CD4-positive, alpha-beta T cell treated with Interleukin-4 for 4 hours (primary cell): Measurements from ENCODE around the gene TNXB.
"Not testable (repeated sequence)": the region's sequence is repeated elsewhere in the genome, so short reads cannot be mapped to it uniquely, and the experiment has no call there.

Experiments
- DNase-seq: peaks from one replicate; pipeline ENCODE4 v3.0.0-alpha.2; 2020

The TNXB gene

DNA sequence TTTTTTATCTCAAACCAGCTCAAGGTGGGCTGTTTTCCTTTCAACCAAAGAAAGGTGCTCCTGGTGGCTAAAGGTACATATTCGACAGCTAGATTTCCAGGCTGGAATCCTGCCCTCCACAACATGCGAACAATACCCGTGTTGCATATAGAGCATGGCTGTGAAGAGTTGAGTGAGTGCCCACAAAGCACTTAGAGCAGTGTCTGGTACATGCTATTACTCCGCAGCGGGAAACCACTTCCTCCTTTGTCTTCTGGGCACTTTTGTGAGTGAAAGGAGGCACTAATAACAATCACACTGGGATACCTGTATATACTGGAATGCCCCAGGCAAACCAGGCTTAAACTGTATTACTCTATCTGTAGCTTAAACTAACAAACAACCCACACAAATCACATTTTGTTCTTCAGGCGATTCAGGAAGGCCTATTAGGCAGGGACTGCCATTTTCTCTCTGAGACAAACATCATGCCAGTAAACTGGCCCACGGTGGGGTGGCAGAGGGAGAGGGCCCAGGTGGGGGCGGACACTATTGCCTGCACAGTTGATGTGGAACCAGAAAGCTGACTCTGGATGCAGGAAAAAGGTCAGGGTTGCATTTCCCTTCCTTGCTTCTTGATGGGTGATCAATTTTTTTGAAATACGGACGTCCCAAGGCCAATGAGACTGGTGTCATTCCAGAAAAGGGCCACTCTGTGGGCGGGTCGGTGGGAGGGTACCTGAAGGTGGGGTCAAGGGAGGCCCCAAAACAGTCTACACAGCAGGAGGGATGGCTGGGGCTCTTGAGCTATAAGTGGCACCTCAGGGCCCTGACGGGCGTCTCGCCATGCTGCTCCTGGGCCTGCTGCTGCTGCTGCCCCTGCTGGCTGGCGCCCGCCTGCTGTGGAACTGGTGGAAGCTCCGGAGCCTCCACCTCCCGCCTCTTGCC lies 71.3 kb downstream of the TNXB start, which contains the start of gene CYP21A2:
TSS of gene CYP21A2 (plus strand) at position 818 of the 927 bp plus-strand sequence. CDS start at position 826, 8 bp downstream.
- not testable (repeated sequence) for DNase-seq

DNA sequence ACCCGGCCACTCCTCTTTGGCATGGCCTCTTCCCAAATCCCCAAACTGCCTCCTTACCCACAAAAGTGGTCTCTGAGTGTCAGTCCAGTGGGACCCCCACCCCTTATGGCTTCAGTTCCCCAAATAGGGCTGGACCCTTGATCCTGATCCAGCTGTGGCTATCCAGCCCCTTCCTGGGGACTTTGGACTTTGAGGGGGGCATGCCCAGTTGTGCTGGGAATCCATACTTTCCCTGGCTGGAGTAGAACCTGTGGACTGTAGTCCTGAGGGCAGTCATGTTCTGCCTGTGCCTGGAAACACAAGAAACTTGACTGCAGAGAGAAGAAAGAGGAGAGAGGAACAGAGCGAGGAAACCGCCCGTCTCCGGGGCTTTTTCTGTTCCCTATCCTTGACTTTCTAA lies 72.0 kb downstream of the TNXB start:
- DNase-seq, result not testable (repeated sequence)

DNA sequence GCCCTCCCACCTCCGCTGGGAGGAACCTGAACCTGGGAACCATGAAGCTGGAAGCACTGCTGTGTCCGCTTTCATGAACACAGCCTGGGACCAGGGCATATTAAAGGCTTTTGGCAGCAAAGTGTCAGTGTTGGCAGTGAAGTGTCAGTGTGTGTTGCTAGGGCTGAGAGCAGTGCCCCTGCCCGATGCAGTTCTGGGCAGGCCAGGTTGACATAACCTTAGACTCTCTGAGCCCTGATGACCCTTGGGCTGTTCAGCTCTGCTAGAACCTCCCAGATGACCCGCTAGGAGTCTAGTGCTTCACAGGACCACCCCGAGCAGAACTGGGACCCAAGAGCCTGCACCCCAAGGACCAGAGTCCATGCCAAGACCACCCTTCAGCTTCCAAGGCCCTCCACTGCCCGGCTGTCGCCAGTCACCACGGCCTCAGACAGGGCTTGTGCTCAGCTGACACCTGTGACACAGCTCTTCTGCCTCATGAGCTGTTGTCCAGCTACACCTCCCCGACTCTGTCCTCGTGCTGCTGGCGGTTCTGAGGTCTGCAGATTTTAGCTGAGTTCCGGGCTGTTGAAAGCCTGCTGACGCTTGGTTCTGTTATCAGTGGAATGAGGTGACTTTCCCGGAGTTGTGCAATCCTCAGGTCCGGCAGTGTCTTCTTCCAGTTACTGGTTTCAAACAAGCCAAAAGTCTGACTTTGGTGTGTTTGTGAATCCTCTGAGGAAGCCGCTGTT lies 73.7 kb downstream of the TNXB start:
- DNase-seq, result not testable (repeated sequence)

GRCh38 chr6:32029553-32029952 lies 79.6 kb downstream of the TNXB start:
- not testable (repeated sequence) for DNase-seq

GRCh38 chr6:32028631-32029030 lies 80.5 kb downstream of the TNXB start:
- not testable (repeated sequence) for DNase-seq

- DNase-seq, result not testable (repeated sequence)
Observed at GRCh38 chr6:32022100-32022499, 87.0 kb downstream of the TNXB start.

DNA sequence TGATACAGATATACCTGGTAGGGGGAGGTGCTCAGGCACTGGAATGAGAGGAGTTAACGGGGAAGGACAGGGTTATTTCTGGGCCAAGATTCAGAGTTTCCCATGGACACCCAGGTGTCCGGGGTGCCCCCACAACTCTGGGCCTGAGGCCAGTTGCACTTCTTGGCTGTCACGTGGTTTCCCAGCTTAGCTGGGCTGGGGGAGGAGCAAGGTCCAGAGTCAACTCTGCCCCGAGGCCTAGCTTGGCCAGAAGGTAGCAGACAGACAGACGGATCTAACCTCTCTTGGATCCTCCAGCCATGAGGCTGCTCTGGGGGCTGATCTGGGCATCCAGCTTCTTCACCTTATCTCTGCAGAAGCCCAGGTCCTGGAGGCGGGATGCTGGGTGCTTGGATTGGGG lies 94.6 kb downstream of the TNXB start, which contains the start of gene C4B:
TSS of gene C4B (plus strand) at position 249 of the 400 bp plus-strand sequence. CDS start at position 300, 51 bp downstream.
- not testable (repeated sequence) for DNase-seq

GRCh38 chr6:32013738-32014137 lies 95.4 kb downstream of the TNXB start:
- not testable (repeated sequence) for DNase-seq

- DNase-seq, result not testable (repeated sequence)
Observed at GRCh38 chr6:32012941-32013617, 96.1 kb downstream of the TNXB start.

GRCh38 chr6:32010856-32011530 lies 98.1 kb downstream of the TNXB start:
- DNase-seq, result not testable (repeated sequence)

GRCh38 chr6:32009537-32009936 lies 99.6 kb downstream of the TNXB start:
- not testable (repeated sequence) for DNase-seq

DNA sequence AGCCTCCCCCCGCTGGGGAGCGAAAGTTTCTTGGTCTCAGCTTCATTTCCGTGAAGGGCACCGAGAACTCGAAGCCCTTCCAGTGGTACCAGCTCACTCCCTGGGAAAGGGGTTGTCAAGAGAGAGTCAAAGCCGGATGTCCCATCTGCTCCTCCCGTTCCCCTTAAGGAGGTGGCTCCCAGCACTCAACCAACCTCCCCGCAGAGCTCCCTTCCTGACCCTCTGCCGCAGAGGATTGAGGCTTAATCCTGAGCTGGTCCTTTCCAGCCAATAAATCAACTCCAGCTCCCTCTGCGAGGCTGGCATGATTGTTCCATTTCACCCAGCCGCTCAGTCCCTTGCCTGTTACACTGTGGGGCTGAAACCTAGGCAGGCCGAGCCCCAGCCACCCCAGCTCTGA lies 100.5 kb downstream of the TNXB start:
- DNase-seq, result not testable (repeated sequence)

DNA sequence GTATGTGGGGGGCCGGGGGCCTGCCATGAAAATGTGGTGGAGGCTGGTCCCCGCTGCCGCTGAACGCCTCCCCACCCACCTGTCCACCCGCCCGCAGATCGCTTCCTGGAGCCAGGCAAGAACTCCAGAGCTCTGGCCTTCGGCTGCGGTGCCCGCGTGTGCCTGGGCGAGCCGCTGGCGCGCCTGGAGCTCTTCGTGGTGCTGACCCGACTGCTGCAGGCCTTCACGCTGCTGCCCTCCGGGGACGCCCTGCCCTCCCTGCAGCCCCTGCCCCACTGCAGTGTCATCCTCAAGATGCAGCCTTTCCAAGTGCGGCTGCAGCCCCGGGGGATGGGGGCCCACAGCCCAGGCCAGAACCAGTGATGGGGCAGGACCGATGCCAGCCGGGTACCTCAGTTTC lies 101.1 kb downstream of the TNXB start:
- not testable (repeated sequence) for DNase-seq

- not testable (repeated sequence) for DNase-seq
Observed at GRCh38 chr6:32007086-32007485, 102.1 kb downstream of the TNXB start.

- not testable (repeated sequence) for DNase-seq
Observed at GRCh38 chr6:32005991-32006529, 103.1 kb downstream of the TNXB start.

- DNase-seq, result not testable (repeated sequence)
Observed at GRCh38 chr6:32005538-32005880, 103.6 kb downstream of the TNXB start.

DNA sequence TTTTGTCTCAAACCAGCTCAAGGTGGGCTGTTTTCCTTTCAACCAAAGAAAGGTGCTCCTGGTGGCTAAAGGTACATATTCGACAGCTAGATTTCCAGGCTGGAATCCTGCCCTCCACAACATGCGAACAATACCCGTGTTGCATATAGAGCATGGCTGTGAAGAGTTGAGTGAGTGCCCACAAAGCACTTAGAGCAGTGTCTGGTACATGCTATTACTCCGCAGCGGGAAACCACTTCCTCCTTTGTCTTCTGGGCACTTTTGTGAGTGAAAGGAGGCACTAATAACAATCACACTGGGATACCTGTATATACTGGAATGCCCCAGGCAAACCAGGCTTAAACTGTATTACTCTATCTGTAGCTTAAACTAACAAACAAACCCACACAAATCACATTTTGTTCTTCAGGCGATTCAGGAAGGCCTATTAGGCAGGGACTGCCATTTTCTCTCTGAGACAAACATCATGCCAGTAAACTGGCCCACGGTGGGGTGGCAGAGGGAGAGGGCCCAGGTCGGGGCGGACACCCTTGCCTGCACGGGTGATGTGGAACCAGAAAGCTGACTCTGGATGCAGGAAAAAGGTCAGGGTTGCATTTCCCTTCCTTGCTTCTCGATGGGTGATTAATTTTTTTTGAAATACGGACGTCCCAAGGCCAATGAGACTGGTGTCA lies 104.1 kb downstream of the TNXB start:
- not testable (repeated sequence) for DNase-seq

DNA sequence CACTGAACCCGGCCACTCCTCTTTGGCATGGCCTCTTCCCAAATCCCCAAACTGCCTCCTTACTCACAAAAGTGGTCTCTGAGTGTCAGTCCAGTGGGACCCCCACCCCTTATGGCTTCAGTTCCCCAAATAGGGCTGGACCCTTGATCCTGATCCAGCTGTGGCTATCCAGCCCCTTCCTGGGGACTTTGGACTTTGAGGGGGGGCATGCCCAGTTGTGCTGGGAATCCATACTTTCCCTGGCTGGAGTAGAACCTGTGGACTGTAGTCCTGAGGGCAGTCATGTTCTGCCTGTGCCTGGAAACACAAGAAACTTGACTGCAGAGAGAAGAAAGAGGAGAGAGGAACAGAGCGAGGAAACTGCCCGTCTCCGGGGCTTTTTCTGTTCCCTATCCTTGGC lies 104.7 kb downstream of the TNXB start:
- DNase-seq, result not testable (repeated sequence)

DNA sequence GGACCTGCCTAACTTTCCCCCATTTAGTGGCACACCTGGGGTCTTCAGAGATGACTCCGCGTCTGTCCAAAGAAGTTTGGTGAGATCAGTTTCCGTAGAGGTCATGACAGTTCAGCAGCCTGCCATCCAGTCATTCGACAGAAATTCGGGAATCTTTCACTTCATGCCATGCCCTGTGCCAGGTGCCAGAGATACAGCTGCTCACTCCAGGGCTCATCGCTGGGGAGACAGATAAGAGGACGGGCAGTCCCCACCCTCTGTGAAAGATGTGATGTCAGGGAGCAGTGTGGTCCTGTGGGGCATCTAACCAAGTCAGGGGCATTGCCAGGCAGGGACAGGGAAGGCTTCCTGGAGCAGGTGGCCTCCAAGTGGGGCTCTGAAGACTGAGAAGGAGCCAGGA lies 105.8 kb downstream of the TNXB start:
- DNase-seq, result not testable (repeated sequence)

- not testable (repeated sequence) for DNase-seq
Observed at GRCh38 chr6:32002546-32003268, 106.4 kb downstream of the TNXB start.

GRCh38 chr6:31996385-31996784 lies 112.8 kb downstream of the TNXB start:
- not testable (repeated sequence) for DNase-seq
